Right lobe of liver (tissue), 5 donors: ENCODE measurements around the gene CAVIN1. TPM values are rescaled to one million over a fixed set of nuclear protein-coding genes. Genes with fewer than 3 reads are reported as not detected.

Source experiments
- small RNA-seq, 2 experiments: library from RNA; depleted of rRNA; stranded (forward); fragments of <200 nt; gene quantifications; one replicate each; pipeline ENCODE3, GENCODE V24; 2016
- total RNA-seq, 6 experiments: library from RNA; depleted of rRNA in 2 of 6; stranded (reverse); fragments of >200 nt in 2 of 6; fragmentation: NEBNext Ultra II Directional in 3 of 6; extraction: Animal tissue kit (Norgen Biotek cat#: 25700) in 3 of 6; gene quantifications; one replicate each; pipeline versions ENCODE4 v1.1.0 to v1.2.4, GENCODE V29; 2016 to 2023
- donor health status: DM: no; HTN: no; CAD: no.
- donor health status: DM: no; HTN: no; CAD: no.
- donor health status: DM: no; HTN: yes; CAD: no.
- donor health status: DM: no; HTN: yes; CAD: no.

Gene CAVIN1
- total RNA-seq, 6 experiments from 2014 or later, result 8.7 to 29.6 (median 17.4) TPM

Small RNAs within 50 kb of the gene (small RNA-seq; reads per million reads assigned to genes)
- gene RNU7-97P, result 0 reads per million in 2 experiments

Other genes starting within 250 kb of the CAVIN1 start
- gene KCNH4, start 242.1 kb downstream of the CAVIN1 start, total RNA-seq, result under 1 TPM in 1 of 6 experiments, not detected in 5; 0.11 TPM
- gene HCRT, start 237.8 kb downstream of the CAVIN1 start, total RNA-seq, result not detected
- 10 to 100 TPM in 5 of 6 experiments, 1 to 10 TPM in 1; 8.8 to 23.9 (median 12.8) TPM for gene GHDC, start 228.8 kb downstream of the CAVIN1 start, total RNA-seq
- 10 to 100 TPM; 21.2 to 29.0 (median 26.7) TPM for gene STAT5B, start 146.9 kb downstream of the CAVIN1 start, total RNA-seq
- gene STAT5A, start 134.8 kb downstream of the CAVIN1 start, total RNA-seq, result 10 to 100 TPM in 1 of 6 experiments, 1 to 10 TPM in 5; 4.8 to 11.5 (median 7.7) TPM
- 100 to 1,000 TPM; 108 to 267 (median 208) TPM for gene STAT3, start 34.8 kb downstream of the CAVIN1 start, total RNA-seq
- gene ATP6V0A1, start 35.6 kb upstream of the CAVIN1 start, total RNA-seq, result 10 to 100 TPM; 36.4 to 66.0 (median 49.4) TPM
- gene NAGLU, start 113.0 kb upstream of the CAVIN1 start, total RNA-seq, result 10 to 100 TPM; 36.4 to 81.6 (median 43.7) TPM
- gene HSD17B1, start 129.7 kb upstream of the CAVIN1 start, total RNA-seq, result 1 to 10 TPM in 1 of 6 experiments, under 1 TPM in 5; 0.31 to 1.1 (median 0.87) TPM
- 10 to 100 TPM; 48.1 to 70.5 (median 60.9) TPM for gene COASY, start 138.9 kb upstream of the CAVIN1 start, total RNA-seq
- gene MLX, start 143.8 kb upstream of the CAVIN1 start, total RNA-seq, result 10 to 100 TPM; 34.5 to 46.2 (median 35.2) TPM
- gene PSMC3IP, start 154.5 kb upstream of the CAVIN1 start, total RNA-seq, result 1 to 10 TPM in 2 of 6 experiments, under 1 TPM in 4; 0.26 to 2.4 (median 0.76) TPM
- gene RETREG3, start 186.1 kb upstream of the CAVIN1 start, total RNA-seq, result 10 to 100 TPM; 31.0 to 49.4 (median 43.2) TPM
- 10 to 100 TPM; 17.9 to 44.5 (median 22.0) TPM for gene TUBG1, start 186.4 kb upstream of the CAVIN1 start, total RNA-seq
- gene TUBG2, start 236.0 kb upstream of the CAVIN1 start, total RNA-seq, result 10 to 100 TPM in 1 of 6 experiments, 1 to 10 TPM in 5; 6.8 to 10.7 (median 7.5) TPM